Measurements from ENCODE around the gene EDAR.

EDAR gene

GRCh38 chr2:108958002-108958401, 31.0 kb downstream of the EDAR start:
- no peak overlapping the region for H3K4me3 ChIP-seq (replicated peaks; ENCODE audit: low read depth, low read length)
- TF ChIP-seq CTCF (IDR thresholded peaks at IDR 0.05; ENCODE audit: low read depth, low read length, missing control alignments): no peak
- DNase-seq (ENCODE audit: extremely low read depth, low read depth): no peak

GRCh38 chr2:108956375-108956774, 32.6 kb downstream of the EDAR start:
- no peak for TF ChIP-seq CTCF (IDR thresholded peaks at IDR 0.05; ENCODE audit: low read depth, low read length, missing control alignments)
- H3K4me3 ChIP-seq (replicated peaks; ENCODE audit: low read depth, low read length): no peak overlapping the region
- no peak for DNase-seq (ENCODE audit: extremely low read depth, low read depth)

GRCh38 chr2:108950369-108951135, 38.5 kb downstream of the EDAR start:
- no peak for TF ChIP-seq CTCF (IDR thresholded peaks at IDR 0.05; ENCODE audit: low read depth, low read length, missing control alignments)
- H3K4me3 ChIP-seq (replicated peaks; ENCODE audit: low read depth, low read length): no peak overlapping the region
- DNase-seq (ENCODE audit: extremely low read depth, low read depth): no peak

GRCh38 chr2:108949316-108950239, 39.4 kb downstream of the EDAR start:
- TF ChIP-seq CTCF (IDR thresholded peaks at IDR 0.05; ENCODE audit: low read depth, low read length, missing control alignments): no peak
- H3K4me3 ChIP-seq (replicated peaks; ENCODE audit: low read depth, low read length): no peak overlapping the region
- DNase-seq (ENCODE audit: extremely low read depth, low read depth): peak; percentile 7

GRCh38 chr2:108947271-108947907, 41.6 kb downstream of the EDAR start:
- H3K4me3 ChIP-seq (replicated peaks; ENCODE audit: low read depth, low read length): no peak overlapping the region
- no peak for DNase-seq (ENCODE audit: extremely low read depth, low read depth)
- no peak for TF ChIP-seq CTCF (IDR thresholded peaks at IDR 0.05; ENCODE audit: low read depth, low read length, missing control alignments)

- no peak for DNase-seq (ENCODE audit: extremely low read depth, low read depth)
- no peak for TF ChIP-seq CTCF (IDR thresholded peaks at IDR 0.05; ENCODE audit: low read depth, low read length, missing control alignments)
Observed at GRCh38 chr2:108946442-108946841, 42.6 kb downstream of the EDAR start.

More at GRCh38 chr2:108946442-108946841, 42.6 kb downstream of the EDAR start:
- no peak overlapping the region for H3K4me3 ChIP-seq (replicated peaks; ENCODE audit: low read depth, low read length)

All from HFF-Myc (cell line).